Endothelial cell of umbilical vein (primary cell): Measurements from ENCODE around the gene SPIRE1. TPM values are rescaled to one million over a fixed set of nuclear protein-coding genes. Genes with fewer than 3 reads are reported as not detected.
"Not testable (repeated sequence)": the region's sequence is repeated elsewhere in the genome, so short reads cannot be mapped to it uniquely, and the experiment has no call there.

Experiments
- BruUV-seq: library from RNA; stranded (reverse); fragments of 400-500 nt; replicated peaks from 2 replicates; lab custom pipeline; 2021; lab: Mats Ljungman, UMichigan
- CTCF ChIA-PET: fragments of 300-600, 350-600 bp; sonication (Branson Sonifier 250); formaldehyde crosslinking; loops from one replicate; lab custom pipeline; 2021; ENCODE audit warnings: antibody characterized with exemption, inconsistent platforms; lab: Charles Lee
- POLR2A ChIA-PET: fragments of 300-600, 350-600 bp; sonication (Branson Sonifier 250); formaldehyde crosslinking; loops from one replicate; lab custom pipeline; 2021; ENCODE audit warnings: antibody characterized with exemption, inconsistent platforms; lab: Charles Lee
- DNase-seq: peaks from one replicate; pipeline ENCODE4 v3.0.0-alpha.2; 2011; ENCODE audit warnings: low read depth, low spot score
- FAIRE-seq: peaks from 2 replicates; lab custom pipeline; 2011; peaks lifted over from hg19 to GRCh38; lab: Jason Lieb, UNC
- H2AFZ ChIP-seq: 2 replicates; pipeline ENCODE4 v1.6.0; 2012; ENCODE audit warnings: low read depth, low read length, control low read depth, inconsistent platforms
- H3K27ac ChIP-seq: 2 replicates; pipeline ENCODE4 v1.5.1; 2011; ENCODE audit warnings: low read depth, mild to moderate bottlenecking, control low read depth, low read length, moderate library complexity; ENCODE audit not compliant: insufficient read depth
- H3K27me3 ChIP-seq, 2 experiments: 2 replicates each; pipeline versions ENCODE4 v1.6.0 to v1.6.1; 2011; ENCODE audit warnings: low read length in 2 of 2, mixed read lengths in 1 of 2; ENCODE audit not compliant: control insufficient read depth in 2 of 2, insufficient read depth in 2 of 2
- H3K36me3 ChIP-seq, 2 experiments: 2 replicates in 1 of 2; 3 replicates in 1 of 2; pipeline ENCODE4 v1.5.1; 2011; ENCODE audit warnings: low read length in 2 of 2, mild to moderate bottlenecking in 1 of 2, moderate library complexity in 1 of 2; ENCODE audit not compliant: control insufficient read depth in 2 of 2, insufficient read depth in 2 of 2; ENCODE audit errors: extremely low read depth in 1 of 2
- H3K4me1 ChIP-seq: 3 replicates; pipeline ENCODE4 v1.5.1; 2011; ENCODE audit warnings: mild to moderate bottlenecking, low read length; ENCODE audit not compliant: control insufficient read depth, insufficient read depth; ENCODE audit errors: extremely low read depth
- H3K4me2 ChIP-seq: 2 replicates; pipeline ENCODE4 v1.6.1; 2011; ENCODE audit warnings: low read length, control low read depth, mixed read lengths; ENCODE audit not compliant: insufficient read depth
- H3K4me3 ChIP-seq, 3 experiments: fragments of 200-600 bp in 1 of 3; sonication (generic), shearing (Covaris generic) in 1 of 3; replicated peaks in 1 of 3; 2 replicates each; pipeline ENCODE4 v1.5.1; 2011 to 2016; ENCODE audit warnings: control low read depth in 3 of 3, low read length in 3 of 3, mild to moderate bottlenecking in 2 of 3, inconsistent platforms in 1 of 3, low read depth in 1 of 3, moderate library complexity in 1 of 3; ENCODE audit not compliant: insufficient read depth in 1 of 3
- H3K79me2 ChIP-seq: 2 replicates; pipeline ENCODE4 v1.6.0; 2012; ENCODE audit warnings: low read length, inconsistent platforms; ENCODE audit not compliant: control insufficient read depth, insufficient read depth
- H3K9ac ChIP-seq: replicated peaks from 2 replicates; pipeline ENCODE3; 2011; ENCODE audit warnings: low read length, control low read depth; ENCODE audit not compliant: insufficient read depth; ENCODE audit errors: extremely low read depth
- H3K9me1 ChIP-seq: replicated peaks from 3 replicates; pipeline ENCODE4 v1.6.0; 2011; ENCODE audit warnings: mild to moderate bottlenecking, low read length; ENCODE audit not compliant: control insufficient read depth, insufficient read depth; ENCODE audit errors: extremely low read depth
- H3K9me3 ChIP-seq: replicated peaks from 2 replicates; pipeline ENCODE4 v1.5.1; 2012; ENCODE audit warnings: low read length, inconsistent platforms; ENCODE audit not compliant: control insufficient read depth, insufficient read depth
- H4K20me1 ChIP-seq: replicated peaks from 2 replicates; pipeline ENCODE3; 2011; ENCODE audit warnings: mild to moderate bottlenecking, low read length; ENCODE audit not compliant: control insufficient read depth, insufficient read depth; ENCODE audit errors: extremely low read depth
- CTCF ChIP-seq, 2 donors: IDR thresholded peaks; 1 replicate in 1 of 2; 2 replicates in 1 of 2; pipeline ENCODE4 v1.5.1; 2011; ENCODE audit warnings: low read length in 2 of 2, mild to moderate bottlenecking in 2 of 2, moderate library complexity in 2 of 2, control low read depth in 1 of 2, inconsistent platforms in 1 of 2, low read depth in 1 of 2; ENCODE audit not compliant: insufficient read depth in 1 of 2; ENCODE audit errors: extremely low read depth in 1 of 2
- EZH2 ChIP-seq: IDR thresholded peaks from 2 replicates; pipeline ENCODE4 v1.6.1; 2012; ENCODE audit warnings: borderline replicate concordance, low read depth, mild to moderate bottlenecking, moderate library complexity, low read length, inconsistent platforms; ENCODE audit not compliant: severe bottlenecking
- FOS ChIP-seq: IDR thresholded peaks from 2 replicates; pipeline ENCODE4 v1.6.1; 2011; ENCODE audit warnings: mild to moderate bottlenecking, low read length, moderate library complexity, borderline replicate concordance; ENCODE audit not compliant: insufficient read depth
- GATA2 ChIP-seq: IDR thresholded peaks from 2 replicates; pipeline ENCODE4 v1.7.0; 2011; ENCODE audit warnings: low read depth, mild to moderate bottlenecking, moderate library complexity, mixed read lengths, low read length; ENCODE audit not compliant: insufficient read length, insufficient read depth
- JUN ChIP-seq: IDR thresholded peaks from 2 replicates; pipeline ENCODE4 v1.6.1; 2011; ENCODE audit warnings: borderline replicate concordance, low read depth; ENCODE audit not compliant: insufficient read length, insufficient read depth
- MAX ChIP-seq: IDR thresholded peaks from 2 replicates; pipeline ENCODE4 v1.6.1; 2011; ENCODE audit not compliant: insufficient read depth, insufficient read length
- MYC ChIP-seq: IDR thresholded peaks from one replicate; pipeline ENCODE4 v1.6.1; 2011; ENCODE audit warnings: mild to moderate bottlenecking, low read depth, low read length
- POLR2A ChIP-seq: IDR thresholded peaks from 2 replicates; pipeline ENCODE4 v1.6.1; 2012; ENCODE audit warnings: low read depth, mild to moderate bottlenecking, control low read depth, low read length
- POLR2AphosphoS5 ChIP-seq: IDR thresholded peaks from 2 replicates; pipeline ENCODE4 v1.6.1; 2012; ENCODE audit warnings: low read depth, mild to moderate bottlenecking, control low read depth, low read length, moderate library complexity; ENCODE audit not compliant: insufficient read depth
- dilution Hi-C: fragments of 300-500 bp; cut with MboI; formaldehyde crosslinking; loops from one replicate; pipeline ENCODE4 v1.15.0; 2019; ENCODE audit warnings: low sequenced_read_pairs; ENCODE audit not compliant: extremely low pct_ligation_motif_present
- intact Hi-C: fragments of 100-400 bp; cut with micrococcal nuclease; formaldehyde crosslinking; loops from one replicate; pipeline ENCODE4 v1.10.0; 2022
- polyA plus RNA-seq, 4 experiments: library from polyadenylated mRNA; depleted of rRNA in 3 of 4; stranded (reverse) in 3 of 4; unstranded in 1 of 4; fragments of >200 nt; gene quantifications; 2 replicates each; pipeline versions ENCODE4 v1.2.1 to v1.2.3, GENCODE V29; 2011 to 2012; ENCODE audit warnings: missing spikeins in 1 of 4
- total RNA-seq: library from RNA; stranded (reverse); gene quantifications from 2 replicates; pipeline ENCODE4 v1.2.3, GENCODE V29; 2021

The SPIRE1 gene
- total and polyA plus RNA-seq, 2 donors (not counting 3 experiments of a cell fraction or from before 2014, with no cell fraction given), result 13.1 to 44.0 TPM

GRCh38 chr18:12645254-12645653 is 12.7 kb downstream of the SPIRE1 start:
- H3K79me2 ChIP-seq, result peaks cover 88% of the 10 kb centered on the region
- H3K9ac ChIP-seq, result no peak overlapping the region
- H3K9me3 ChIP-seq, result no peaks in the 10 kb centered on the region
- H2AFZ ChIP-seq, result no peak overlapping the region
- dilution Hi-C loops, result no loop called here
- peaks cover 0 to 2% of the 10 kb centered on the region in 2 experiments for H3K36me3 ChIP-seq
- POLR2A ChIA-PET, result no interaction called here
- H3K27ac ChIP-seq, result no peak overlapping the region
- peaks cover 19% of the 10 kb centered on the region for H3K4me1 ChIP-seq
- FAIRE-seq (no peak), DNase-seq (no peak)
- H4K20me1 ChIP-seq, result no peaks in the 10 kb centered on the region
- no peak overlapping the region for H3K4me2 ChIP-seq
- no peaks in the 10 kb centered on the region for H3K27me3 ChIP-seq
- TF ChIP-seq FOS (no peak), GATA2 (no peak), MYC (no peak), CTCF (IDR thresholded peaks at IDR 0.05; ENCODE audit: extremely low read depth in 1 of 2, insufficient read depth in 1 of 2, low read depth in 1 of 2, low read length in 2 of 2) (no peak), EZH2 (no peak), JUN (no peak), POLR2A (no peak), POLR2AphosphoS5 (no peak), MAX (no peak)
- intact Hi-C loops, result no loop called here
- no TSS peak for BruUV-seq
- H3K9me1 ChIP-seq, result no peaks in the 10 kb centered on the region
- H3K4me3 ChIP-seq, result no peak overlapping the region
- CTCF ChIA-PET, result interaction anchor here (1.2 kb wide), 1 partner anchor 317 kb away, joined by 3 read pairs; no protein-coding TSS in a partner anchor

- FAIRE-seq, H3K27me3 ChIP-seq, H3K27ac ChIP-seq, H3K36me3 ChIP-seq, DNase-seq, BruUV-seq, dilution Hi-C loops, H3K9ac ChIP-seq, H4K20me1 ChIP-seq, POLR2A ChIA-PET, H3K9me1 ChIP-seq, H3K4me2 ChIP-seq, H3K9me3 ChIP-seq, H2AFZ ChIP-seq, H3K4me3 ChIP-seq: not testable (repeated sequence)
- Histone ChIP-seq H3K4me1 (peaks cover 25% of the 10 kb centered on the region), H3K79me2 (peaks cover 90% of the 10 kb centered on the region)
- intact Hi-C loops, result loop anchor here (5.0 kb wide), 1 partner anchor 46 kb away; no protein-coding TSS in a partner anchor
- CTCF ChIA-PET, result interaction anchor here (1.0 to 1.6 kb wide), 4 partner anchors 15 to 193 kb away, joined by 3 to 4 read pairs (median 4); no protein-coding TSS in a partner anchor
These were observed 14.2 kb downstream of the SPIRE1 start for GRCh38 chr18:12643756-12644155.
